IMR-90 (cell line): Measurements from ENCODE around the gene SLC18A2. TPM values are rescaled to one million over a fixed set of nuclear protein-coding genes. Genes with fewer than 3 reads are reported as not detected.

ENCODE experiments used
- ATAC-seq: fragments of 200-7000 bp; cut with Tn5 transposase; 2 replicates; pipeline ENCODE4 v1.9.1; 2020; ENCODE audit warnings: low read depth, mild to moderate bottlenecking, moderate library complexity
- BruUV-seq: library from RNA; stranded (reverse); fragments of 400-500 nt; replicated peaks from 2 replicates; lab custom pipeline; 2021; lab: Mats Ljungman, UMichigan
- CTCF ChIA-PET: fragments of 300-600 bp; formaldehyde crosslinking; extraction: SDS; loops from one replicate; lab custom pipeline; 2021; ENCODE audit warnings: antibody characterized with exemption; lab: Yijun Ruan, JAX
- POLR2A ChIA-PET: fragments of 300-600 bp; sonication (Branson Sonifier 250); formaldehyde crosslinking; loops from one replicate; lab custom pipeline; 2022; ENCODE audit warnings: antibody characterized with exemption; ENCODE audit not compliant: unreplicated experiment; lab: Charles Lee
- DNase-seq: peaks from one replicate; pipeline ENCODE4 v3.0.0; 2013
- H2AFZ ChIP-seq: replicated peaks from 2 replicates; pipeline ENCODE3; 2013; ENCODE audit warnings: low read length, mild to moderate bottlenecking; ENCODE audit not compliant: poor library complexity
- H2AK5ac ChIP-seq: 2 replicates; pipeline ENCODE4 v1.6.1; 2013; ENCODE audit warnings: low read depth, low read length, inconsistent platforms
- H2AK9ac ChIP-seq: replicated peaks from 2 replicates; pipeline ENCODE3; 2013; ENCODE audit warnings: mild to moderate bottlenecking, low read depth, low read length, moderate library complexity; ENCODE audit not compliant: poor library complexity
- H2BK120ac ChIP-seq: 2 replicates; pipeline ENCODE4 v1.6.1; 2013; ENCODE audit warnings: low read depth, low read length, inconsistent platforms
- H2BK15ac ChIP-seq: 3 replicates; pipeline ENCODE4 v1.6.1; 2013; ENCODE audit warnings: low read depth, low read length, inconsistent platforms
- H2BK20ac ChIP-seq: 2 replicates; pipeline ENCODE4 v1.6.1; 2013; ENCODE audit warnings: low read depth, mild to moderate bottlenecking, inconsistent platforms, low read length, moderate library complexity
- H2BK5ac ChIP-seq: 2 replicates; pipeline ENCODE4 v1.6.1; 2013; ENCODE audit warnings: mild to moderate bottlenecking, low read depth, low read length, inconsistent platforms; ENCODE audit not compliant: poor library complexity, severe bottlenecking
- H3K14ac ChIP-seq: replicated peaks from 2 replicates; pipeline ENCODE4 v1.6.1; 2013; ENCODE audit warnings: low read depth, low read length, inconsistent platforms
- H3K18ac ChIP-seq: 2 replicates; pipeline ENCODE4 v1.6.1; 2013; ENCODE audit warnings: low read depth, low read length, control low read depth
- H3K23ac ChIP-seq: 2 replicates; pipeline ENCODE4 v1.6.1; 2013; ENCODE audit warnings: low read depth, low read length, inconsistent platforms
- H3K27ac ChIP-seq: 2 replicates; pipeline ENCODE4 v1.5.1; 2013; ENCODE audit warnings: mild to moderate bottlenecking, control low read depth, low read length; ENCODE audit not compliant: insufficient read depth
- H3K27me3 ChIP-seq: 2 replicates; pipeline ENCODE4 v1.6.1; 2013; ENCODE audit warnings: low read length; ENCODE audit not compliant: control insufficient read depth, insufficient read depth
- H3K36me3 ChIP-seq: 2 replicates; pipeline ENCODE4 v1.6.1; 2013; ENCODE audit warnings: low read length, mixed read lengths; ENCODE audit not compliant: control insufficient read depth, insufficient read depth
- H3K4ac ChIP-seq: 2 replicates; pipeline ENCODE4 v1.6.1; 2013; ENCODE audit warnings: low read depth, low read length, inconsistent platforms
- H3K4me1 ChIP-seq: 2 replicates; pipeline ENCODE4 v1.6.1; 2013; ENCODE audit warnings: low read length, mixed read lengths; ENCODE audit not compliant: control insufficient read depth, insufficient read depth
- H3K4me2 ChIP-seq: 2 replicates; pipeline ENCODE4 v1.6.1; 2013; ENCODE audit warnings: low read depth, mild to moderate bottlenecking, control low read depth, low read length, moderate library complexity
- H3K4me3 ChIP-seq: 2 replicates; pipeline ENCODE4 v1.5.1; 2013; ENCODE audit warnings: low read depth, mild to moderate bottlenecking, control low read depth, low read length, moderate library complexity; ENCODE audit not compliant: insufficient read depth
- H3K56ac ChIP-seq: 2 replicates; pipeline ENCODE4 v1.6.1; 2013; ENCODE audit warnings: low read length, inconsistent platforms; ENCODE audit not compliant: insufficient read depth; ENCODE audit errors: extremely low read depth
- H3K79me1 ChIP-seq, 2 experiments: 2 replicates each; pipeline ENCODE4 v1.6.1; 2013; ENCODE audit warnings: low read length in 2 of 2, inconsistent platforms in 1 of 2, low read depth in 1 of 2
- H3K9ac ChIP-seq: 2 replicates; pipeline ENCODE4 v1.6.1; 2013; ENCODE audit warnings: low read depth, low read length, control low read depth
- H3K9me1 ChIP-seq: 2 replicates; pipeline ENCODE4 v1.6.1; 2013; ENCODE audit warnings: low read length, inconsistent platforms; ENCODE audit not compliant: insufficient read depth
- H3K9me3 ChIP-seq: 2 replicates; pipeline ENCODE4 v1.6.1; 2013; ENCODE audit warnings: low read length; ENCODE audit not compliant: control insufficient read depth, insufficient read depth
- H4K20me1 ChIP-seq: 2 replicates; pipeline ENCODE4 v1.6.1; 2013; ENCODE audit warnings: low read length, inconsistent platforms; ENCODE audit not compliant: insufficient read depth
- H4K5ac ChIP-seq: 2 replicates; pipeline ENCODE4 v1.6.1; 2013; ENCODE audit warnings: mild to moderate bottlenecking, low read depth, low read length, control low read depth
- H4K8ac ChIP-seq, 2 experiments: 2 replicates each; pipeline ENCODE4 v1.6.1; 2013; ENCODE audit warnings: low read depth in 2 of 2, low read length in 2 of 2, control low read depth in 1 of 2, inconsistent platforms in 1 of 2
- H4K91ac ChIP-seq: 2 replicates; pipeline ENCODE4 v1.6.1; 2013; ENCODE audit warnings: low read depth, low read length, inconsistent platforms; ENCODE audit not compliant: insufficient read depth
- BHLHE40 ChIP-seq: fragments of 150-350 bp; IDR thresholded peaks from 2 replicates; pipeline ENCODE4 v1.6.1; 2016; ENCODE audit warnings: mild to moderate bottlenecking, low read depth, low read length
- CEBPB ChIP-seq: IDR thresholded peaks from 2 replicates; pipeline ENCODE4 v1.6.1; 2012; ENCODE audit warnings: low read depth, low read length, improper control_type of control experiment
- CTCF ChIP-seq: conservative IDR thresholded peaks from 2 replicates; pipeline ENCODE4 v1.5.1; 2012; ENCODE audit warnings: mild to moderate bottlenecking, low read depth, low read length, improper control_type of control experiment
- ELK1 ChIP-seq: fragments of 150-350 bp; IDR thresholded peaks from 2 replicates; pipeline ENCODE4 v1.6.1; 2016; ENCODE audit warnings: low read depth, mild to moderate bottlenecking, low read length, moderate library complexity, borderline replicate concordance
- FOS ChIP-seq: fragments of 150-350 bp; IDR thresholded peaks from 2 replicates; pipeline ENCODE4 v1.6.1; 2016; ENCODE audit warnings: low read depth, low read length
- MAFK ChIP-seq: IDR thresholded peaks from 2 replicates; pipeline ENCODE4 v1.6.1; 2012; ENCODE audit warnings: low read depth, low read length, improper control_type of control experiment
- MAZ ChIP-seq: IDR thresholded peaks from 2 replicates; pipeline ENCODE4 v1.6.1; 2012; ENCODE audit warnings: low read depth, mild to moderate bottlenecking, low read length, improper control_type of control experiment, moderate library complexity, borderline replicate concordance
- MXI1 ChIP-seq: IDR thresholded peaks from 2 replicates; pipeline ENCODE4 v1.6.1; 2012; ENCODE audit warnings: low read depth, mild to moderate bottlenecking, low read length, moderate library complexity, borderline replicate concordance
- NFE2L2 ChIP-seq: fragments of 150-350 bp; IDR thresholded peaks from 2 replicates; pipeline ENCODE4 v1.6.1; 2016; ENCODE audit warnings: low read depth, mild to moderate bottlenecking, low read length
- POLR2A ChIP-seq: IDR thresholded peaks from 2 replicates; pipeline ENCODE4 v1.6.1; 2012; ENCODE audit warnings: mild to moderate bottlenecking, low read depth, low read length
- RAD21 ChIP-seq: IDR thresholded peaks from 2 replicates; pipeline ENCODE4 v1.6.1; 2012; ENCODE audit warnings: low read length, improper control_type of control experiment
- RCOR1 ChIP-seq: IDR thresholded peaks from 2 replicates; pipeline ENCODE4 v1.6.1; 2012; ENCODE audit warnings: mild to moderate bottlenecking, low read length, improper control_type of control experiment; ENCODE audit not compliant: insufficient replicate concordance
- SMC3 ChIP-seq: fragments of 150-350 bp; IDR thresholded peaks from 2 replicates; pipeline ENCODE4 v1.6.1; 2016; ENCODE audit warnings: low read depth, mild to moderate bottlenecking, antibody characterized with exemption, low read length, moderate library complexity
- USF2 ChIP-seq: fragments of 150-350 bp; IDR thresholded peaks from 2 replicates; pipeline ENCODE4 v1.6.1; 2017; ENCODE audit warnings: mild to moderate bottlenecking, antibody characterized with exemption, low read length, low read depth
- WGBS, 2 experiments: methylation state at CpG; one replicate each; pipeline versions ENCODE4 v1.1.5 to v1.1.7; 2013; ENCODE audit warnings: missing lambda C conversion rate in 2 of 2; ENCODE audit not compliant: insufficient read length in 1 of 2; ENCODE audit errors: extremely low coverage in 2 of 2; 5-methylcytosine and 5-hydroxymethylcytosine counted together
- dilution Hi-C: fragments of 300-500 bp; cut with HindIII; formaldehyde crosslinking; loops from one replicate; pipeline ENCODE4 v1.14.3; 2018; ENCODE audit warnings: low sequenced_read_pairs; ENCODE audit not compliant: unreplicated experiment
- in situ Hi-C: fragments of 300-500 bp; cut with MboI; formaldehyde crosslinking; loops from 3 replicates; pipeline ENCODE4 v1.14.3; 2019; ENCODE audit warnings: low sequenced_read_pairs, inconsistent platforms, mixed read lengths
- intact Hi-C: fragments of 100-400 bp; cut with micrococcal nuclease; formaldehyde crosslinking; loops from 2 replicates; pipeline ENCODE4 v1.10.0; 2022
- polyA plus RNA-seq, 3 experiments: library from polyadenylated mRNA; depleted of rRNA; stranded (reverse); fragments of >200 nt; gene quantifications; 2 replicates each; pipeline ENCODE4 v1.2.3, GENCODE V29; 2012; ENCODE audit warnings: low replicate concordance in 1 of 3
- total RNA-seq: library from RNA; depleted of rRNA; stranded (reverse); fragments of >200 nt; gene quantifications from 2 replicates; pipeline ENCODE4 v1.2.3, GENCODE V29; 2012

SLC18A2 gene
- total and polyA plus RNA-seq, 2 of the 4 experiments (the other 2 are of a cell fraction): not detected

- Histone ChIP-seq H3K14ac (no peak overlapping the region), H2AFZ (no peak overlapping the region), H2AK9ac (no peak overlapping the region), H3K27me3 (peaks cover 36% of the 10 kb centered on the region), H3K4ac (no peak overlapping the region), H2BK20ac (no peak overlapping the region), H2BK15ac (no peak overlapping the region), H3K79me1 (no peaks in the 10 kb centered on the region), H2AK5ac (no peak overlapping the region), H3K4me1 (no peaks in the 10 kb centered on the region), H3K4me2 (no peak overlapping the region; the same call in 1 of the 2 replicates), H3K27ac (no peak overlapping the region), H3K9me3 (no peaks in the 10 kb centered on the region), H4K91ac (no peak overlapping the region), H4K20me1 (no peaks in the 10 kb centered on the region), H2BK120ac (no peak overlapping the region), H3K9ac (no peak overlapping the region), H4K5ac (no peak overlapping the region), H3K36me3 (no peaks in the 10 kb centered on the region), H3K9me1 (no peaks in the 10 kb centered on the region), H2BK5ac (no peak overlapping the region), H3K23ac (no peak overlapping the region), H3K56ac (no peak overlapping the region), H3K4me3 (no peak overlapping the region), H3K18ac (no peak overlapping the region), H4K8ac (no peak overlapping the region)
- intact Hi-C loops: no loop called here
- no TSS peak for BruUV-seq
- WGBS, 2 experiments: 0% methylated on average over 4 of the region's 56 CpGs; no CpG with 5 or more reads in 1 of the 2 experiments
- POLR2A ChIA-PET: no interaction called here
- dilution Hi-C loops: no loop called here
- in situ Hi-C loops: no loop called here
- CTCF ChIA-PET: interaction anchor here (0.6 to 1.6 kb wide), 3 partner anchors 17 to 76 kb away, joined by 3 read pairs; no protein-coding TSS in a partner anchor
- ATAC-seq (peak; percentile 49), DNase-seq (no peak)
- TF ChIP-seq ELK1 (no peak), USF2 (no peak), RAD21 (no peak), NFE2L2 (no peak), MAZ (no peak), CTCF (no peak), CEBPB (no peak), FOS (no peak), SMC3 (no peak), BHLHE40 (no peak), POLR2A (no peak), RCOR1 (no peak), MAFK (no peak), MXI1 (no peak)
These were observed 888 bp downstream of the SLC18A2 start for GRCh38 chr10:117241541-117242462.
